Measurements from ENCODE around the gene STK40. TPM values are rescaled to one million over a fixed set of nuclear protein-coding genes. Genes with fewer than 3 reads are reported as not detected.

The STK40 gene
- total RNA-seq, 2 donors from 2014 or later, result 60.3 to 61.5 TPM

DNA sequence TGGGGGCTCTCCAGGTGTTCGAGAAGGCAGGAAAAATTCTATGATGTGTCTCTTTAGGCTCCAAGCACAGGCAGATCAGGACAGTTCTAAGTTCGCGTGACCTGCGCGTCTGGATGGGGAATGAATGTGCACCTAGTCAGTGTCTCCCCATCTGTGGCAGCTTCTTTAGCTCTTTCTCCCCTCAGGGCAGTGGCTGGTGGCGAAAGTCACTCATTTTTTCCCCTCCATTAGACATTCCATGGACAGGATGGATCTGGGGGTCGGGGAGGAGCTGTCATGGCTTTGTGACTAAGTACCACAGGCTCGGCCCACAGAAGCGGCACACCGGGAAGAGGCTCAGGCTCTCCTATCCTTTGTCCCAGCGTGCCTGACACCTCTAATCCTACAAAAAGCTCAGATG lies 31.2 kb downstream of the STK40 start:
- TF ChIP-seq, protein P1, sequence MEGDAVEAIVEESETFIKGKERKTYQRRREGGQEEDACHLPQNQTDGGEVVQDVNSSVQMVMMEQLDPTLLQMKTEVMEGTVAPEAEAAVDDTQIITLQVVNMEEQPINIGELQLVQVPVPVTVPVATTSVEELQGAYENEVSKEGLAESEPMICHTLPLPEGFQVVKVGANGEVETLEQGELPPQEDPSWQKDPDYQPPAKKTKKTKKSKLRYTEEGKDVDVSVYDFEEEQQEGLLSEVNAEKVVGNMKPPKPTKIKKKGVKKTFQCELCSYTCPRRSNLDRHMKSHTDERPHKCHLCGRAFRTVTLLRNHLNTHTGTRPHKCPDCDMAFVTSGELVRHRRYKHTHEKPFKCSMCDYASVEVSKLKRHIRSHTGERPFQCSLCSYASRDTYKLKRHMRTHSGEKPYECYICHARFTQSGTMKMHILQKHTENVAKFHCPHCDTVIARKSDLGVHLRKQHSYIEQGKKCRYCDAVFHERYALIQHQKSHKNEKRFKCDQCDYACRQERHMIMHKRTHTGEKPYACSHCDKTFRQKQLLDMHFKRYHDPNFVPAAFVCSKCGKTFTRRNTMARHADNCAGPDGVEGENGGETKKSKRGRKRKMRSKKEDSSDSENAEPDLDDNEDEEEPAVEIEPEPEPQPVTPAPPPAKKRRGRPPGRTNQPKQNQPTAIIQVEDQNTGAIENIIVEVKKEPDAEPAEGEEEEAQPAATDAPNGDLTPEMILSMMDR (IDR thresholded peaks at IDR 0.05), result no peak
- Histone ChIP-seq H3K4me1 (ENCODE audit: control insufficient read depth in 1 of 2, low read depth in 2 of 2) (peaks cover 34 to 46% of the 10 kb centered on the region in 2 donors), H3K27me3 (replicated peaks; ENCODE audit: insufficient read depth) (no peaks in the 10 kb centered on the region), H3K4me3 (no peak overlapping the region), H3K9me3 (no peaks in the 10 kb centered on the region), H3K27ac (peak overlapping the region; percentile 80 to 89), H3K36me3 (peaks cover 33% of the 10 kb centered on the region)
- ATAC-seq (ENCODE audit: insufficient number of reproducible peaks, low FRiP score, low read depth) (no peak), DNase-seq (ENCODE audit: low spot score) (no peak)

DNA sequence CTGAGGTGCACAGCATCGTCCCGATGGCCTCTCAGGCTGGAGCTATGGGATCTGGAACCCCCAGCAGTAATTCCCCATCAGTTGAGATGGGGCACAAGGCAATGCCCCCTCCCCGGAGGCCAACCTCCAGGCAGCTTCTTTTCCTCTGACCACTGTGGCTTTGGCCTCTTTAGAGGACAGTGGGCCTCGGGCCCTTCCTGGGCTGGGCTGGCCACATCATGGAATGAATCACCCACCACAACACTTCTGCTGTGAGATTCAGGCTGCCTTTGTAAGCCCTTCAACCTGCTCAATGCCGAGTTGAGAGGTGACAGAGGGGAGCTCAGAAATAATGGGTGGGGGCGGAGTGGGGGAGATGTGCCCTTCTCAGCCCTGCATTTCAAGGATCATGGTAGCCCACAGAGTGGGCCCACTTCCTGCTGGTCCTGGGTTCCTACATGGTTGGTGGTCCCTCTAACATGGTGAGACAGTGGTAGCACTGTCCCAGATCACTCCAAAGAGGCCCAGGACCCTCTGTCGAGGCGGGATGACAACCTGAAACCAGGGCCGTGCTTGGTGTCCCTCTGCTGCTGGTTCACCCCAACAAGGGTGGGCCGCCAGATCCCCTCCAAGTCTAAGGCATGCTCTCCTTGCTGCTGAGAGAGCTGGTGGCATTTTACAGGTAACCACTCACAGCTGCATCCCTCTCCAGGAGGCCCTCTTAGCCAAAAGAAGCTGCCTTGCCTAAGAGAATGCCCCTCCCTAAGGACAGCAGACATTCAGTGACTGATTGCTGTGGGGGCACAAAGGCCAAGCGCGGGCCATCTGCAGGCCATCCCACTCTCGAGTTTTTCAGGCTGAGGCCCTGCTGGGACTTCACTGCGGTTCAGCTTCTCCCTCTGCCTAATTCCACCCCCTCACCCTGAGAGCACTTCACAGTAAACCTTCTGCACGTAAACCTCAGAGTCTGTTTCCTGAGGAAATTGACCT lies 32.5 kb downstream of the STK40 start:
- DNase-seq (ENCODE audit: low spot score) (no peak), ATAC-seq (ENCODE audit: insufficient number of reproducible peaks, low FRiP score, low read depth) (no peak)
- no peaks in the 10 kb centered on the region for H3K9me3 ChIP-seq
- H3K4me1 ChIP-seq (ENCODE audit: control insufficient read depth in 1 of 2, low read depth in 2 of 2), result peaks cover 37 to 49% of the 10 kb centered on the region in 2 donors
- peaks cover 32% of the 10 kb centered on the region for H3K36me3 ChIP-seq
- no peak overlapping the region for H3K4me3 ChIP-seq
- no peaks in the 10 kb centered on the region for H3K27me3 ChIP-seq (replicated peaks; ENCODE audit: insufficient read depth)
- peak overlapping the region; percentile 80 to 89 for H3K27ac ChIP-seq
- TF ChIP-seq, protein P1 (IDR thresholded peaks at IDR 0.05), result no peak

DNA sequence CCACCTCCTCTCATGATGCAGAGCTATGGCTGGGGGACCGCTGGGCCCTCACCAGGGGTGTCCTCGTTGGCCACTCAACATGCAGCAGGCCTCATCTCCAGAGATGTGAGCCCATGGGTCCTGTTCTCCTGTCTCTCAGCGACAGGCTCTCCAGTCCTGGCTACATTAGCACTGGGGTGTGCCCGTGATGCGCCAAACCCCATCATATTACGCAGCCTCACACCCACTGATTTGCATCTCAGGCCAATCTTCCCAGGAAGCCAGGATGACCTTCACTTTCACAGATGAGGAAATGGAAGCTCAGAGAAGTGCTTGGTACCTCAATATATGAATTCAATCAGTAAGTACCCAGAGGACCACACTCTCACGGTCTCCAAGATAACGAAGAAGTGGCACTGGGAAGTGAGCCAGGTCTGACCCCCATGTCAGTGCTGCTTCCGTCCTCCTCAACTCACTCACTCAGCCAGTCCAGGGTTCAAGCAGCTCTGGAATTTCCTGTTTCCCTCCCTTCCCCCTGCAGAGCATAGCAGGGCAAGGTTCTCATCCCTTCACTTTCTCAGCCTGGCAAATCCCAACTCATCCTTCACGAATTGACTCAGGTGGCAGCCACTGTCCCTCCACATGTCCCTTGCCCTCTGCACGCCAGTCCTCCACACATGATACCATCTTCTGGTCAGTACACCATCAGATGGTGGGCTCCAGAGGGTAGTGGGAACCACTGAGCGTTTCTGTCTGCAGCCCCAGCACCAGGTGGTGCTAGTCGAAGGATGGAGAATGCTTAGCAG lies 33.4 kb downstream of the STK40 start:
- DNase-seq (ENCODE audit: low spot score), result no peak
- no peak overlapping the region for H3K4me3 ChIP-seq
- TF ChIP-seq, protein P1 (IDR thresholded peaks at IDR 0.05), result no peak
- H3K27ac ChIP-seq, result peak overlapping the region; percentile 80 to 89
- no peak for ATAC-seq (ENCODE audit: insufficient number of reproducible peaks, low FRiP score, low read depth)
- peaks cover 31% of the 10 kb centered on the region for H3K36me3 ChIP-seq
- H3K27me3 ChIP-seq (replicated peaks; ENCODE audit: insufficient read depth), result no peaks in the 10 kb centered on the region
- no peaks in the 10 kb centered on the region for H3K9me3 ChIP-seq
- peaks cover 37 to 49% of the 10 kb centered on the region in 2 donors for H3K4me1 ChIP-seq (ENCODE audit: control insufficient read depth in 1 of 2, low read depth in 2 of 2)

DNA sequence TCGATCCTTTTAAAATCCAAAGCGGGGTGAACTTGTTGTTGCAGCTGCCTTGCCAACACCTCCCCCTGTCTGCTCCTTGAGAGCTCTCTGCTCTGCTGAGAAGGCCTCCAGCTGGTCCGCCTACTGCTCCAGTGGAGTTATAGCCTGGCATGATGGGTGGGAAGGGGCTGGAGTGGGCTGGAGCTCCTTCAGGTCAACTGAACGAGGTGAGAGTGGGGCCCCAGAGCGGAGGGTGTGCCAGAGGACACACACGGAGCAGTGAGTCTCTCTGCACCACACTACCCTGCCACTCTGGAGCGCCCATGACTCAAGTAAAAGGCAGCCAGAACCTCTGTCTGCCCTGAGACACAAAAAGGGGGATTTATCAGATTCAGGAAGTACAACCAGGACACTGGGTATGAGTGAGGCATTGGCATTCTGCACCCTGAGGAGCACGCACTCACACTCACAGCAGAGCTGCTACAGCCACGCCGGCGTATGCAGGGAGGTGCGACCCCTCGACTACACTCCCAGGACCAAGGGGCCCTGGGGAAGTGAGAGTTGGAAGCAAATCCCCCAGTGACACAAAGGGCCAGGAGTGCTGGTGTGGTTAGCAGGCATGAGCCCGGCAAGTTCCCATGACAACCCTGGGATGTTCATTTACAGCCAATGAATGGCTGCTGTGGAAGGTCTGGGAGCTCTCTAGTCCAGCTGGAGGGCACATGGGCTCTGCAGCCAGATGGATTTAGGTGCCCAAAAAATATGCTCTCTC lies 34.3 kb downstream of the STK40 start:
- DNase-seq (ENCODE audit: low spot score) (peak; percentile 25), ATAC-seq (ENCODE audit: insufficient number of reproducible peaks, low FRiP score, low read depth) (peak; percentile 32)
- Histone ChIP-seq H3K27me3 (replicated peaks; ENCODE audit: insufficient read depth) (no peaks in the 10 kb centered on the region), H3K27ac (peak overlapping the region; percentile 80 to 89), H3K4me1 (ENCODE audit: control insufficient read depth in 1 of 2, low read depth in 2 of 2) (peaks cover 37 to 49% of the 10 kb centered on the region in 2 donors), H3K9me3 (no peaks in the 10 kb centered on the region), H3K36me3 (peaks cover 39% of the 10 kb centered on the region), H3K4me3 (peak overlapping the region; percentile 41)
- TF ChIP-seq, protein P1 (IDR thresholded peaks at IDR 0.05), result no peak

All from thoracic aorta (tissue), 2 donors.